ENCODE data around the gene ZDHHC1.

Gene ZDHHC1, protein sequence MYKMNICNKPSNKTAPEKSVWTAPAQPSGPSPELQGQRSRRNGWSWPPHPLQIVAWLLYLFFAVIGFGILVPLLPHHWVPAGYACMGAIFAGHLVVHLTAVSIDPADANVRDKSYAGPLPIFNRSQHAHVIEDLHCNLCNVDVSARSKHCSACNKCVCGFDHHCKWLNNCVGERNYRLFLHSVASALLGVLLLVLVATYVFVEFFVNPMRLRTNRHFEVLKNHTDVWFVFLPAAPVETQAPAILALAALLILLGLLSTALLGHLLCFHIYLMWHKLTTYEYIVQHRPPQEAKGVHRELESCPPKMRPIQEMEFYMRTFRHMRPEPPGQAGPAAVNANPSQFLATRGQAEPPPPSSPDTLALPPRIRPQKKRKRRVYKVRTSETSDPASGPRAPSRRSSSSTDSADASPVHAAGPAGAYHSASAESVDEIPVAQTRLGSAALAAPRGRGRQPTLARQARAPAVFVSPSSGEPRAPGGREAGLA

DNA sequence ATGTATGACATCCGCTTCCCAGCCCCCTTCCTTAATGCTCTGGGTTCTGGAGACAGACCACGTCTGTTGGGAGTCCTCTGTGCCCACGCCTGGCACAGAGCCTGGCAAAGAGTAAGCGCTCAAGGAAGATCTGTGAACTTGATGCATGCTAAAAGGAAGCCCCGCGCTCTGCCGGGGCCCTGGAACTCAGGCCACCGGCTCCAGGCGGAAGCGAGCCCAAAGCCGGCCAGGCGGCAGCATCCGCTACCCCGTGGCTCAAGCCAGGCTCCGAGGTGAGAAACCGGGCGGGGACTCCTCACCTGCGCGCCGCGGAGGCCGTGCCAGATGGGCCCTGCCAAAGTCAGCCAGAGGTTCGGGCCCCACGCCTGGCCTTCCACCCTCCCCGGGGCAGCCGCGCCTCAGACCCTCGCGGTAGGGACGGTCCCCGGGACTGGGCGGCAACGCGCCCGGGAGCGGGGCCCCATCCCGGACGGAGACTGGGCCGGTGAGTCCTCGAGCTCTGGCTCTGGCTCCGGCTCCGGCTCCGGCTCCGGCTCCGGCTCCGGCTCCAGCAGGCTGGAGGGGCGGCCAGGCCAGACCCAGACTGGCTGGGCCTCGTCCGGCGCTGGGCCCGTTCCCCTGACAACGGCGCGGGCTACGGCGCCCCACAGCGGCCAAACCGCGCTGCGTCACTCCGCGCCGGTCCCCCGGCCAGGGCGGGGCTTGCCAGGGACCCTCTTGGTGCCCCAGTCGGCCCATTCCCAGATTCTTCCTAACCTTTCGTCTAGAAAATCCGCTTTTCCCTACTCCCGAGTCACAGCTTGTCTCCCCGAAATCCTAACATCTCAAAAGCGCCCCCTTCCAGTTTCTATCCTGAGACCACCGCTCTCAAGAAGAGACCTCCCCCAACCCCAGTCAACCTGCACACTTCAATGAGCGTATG lies at the start of gene ZDHHC1:
ZDHHC1 (minus strand) TSS at position 606 of the 922 bp plus-strand sequence. CDS start 8,702 bp downstream, outside the sequence.
- H3K27ac ChIP-seq = no peak within 1 kb of the TSS

DNA sequence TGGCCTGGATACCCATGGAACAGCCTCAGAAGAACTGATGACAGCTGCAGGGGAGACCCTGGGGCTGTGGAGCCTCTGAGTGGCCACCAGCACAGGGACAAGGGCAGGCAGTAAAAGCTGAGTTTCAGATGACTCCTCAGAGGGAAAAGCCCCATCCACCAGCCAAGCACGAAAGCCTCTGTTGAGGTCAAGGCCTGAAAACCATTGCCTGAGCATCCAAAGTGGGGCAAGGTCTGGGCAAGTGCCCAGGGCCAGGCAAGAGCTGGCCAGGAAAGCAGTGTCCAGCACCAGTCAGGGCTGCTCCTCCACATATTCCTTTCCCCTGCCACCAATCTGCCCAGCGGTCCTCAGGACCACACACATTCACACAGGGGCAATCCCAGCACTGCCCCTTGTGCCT lies 48.3 kb upstream of the ZDHHC1 start:
- Histone ChIP-seq H3K4me1 (ENCODE audit: control insufficient read depth in 1 of 2, insufficient read depth in 1 of 2, low read depth in 1 of 2, low read length in 1 of 2) (peaks cover 47 to 61% of the 10 kb centered on the region in 2 experiments), H3K27me3 (no peaks in the 10 kb centered on the region), H3K4me3 (ENCODE audit: low read depth in 1 of 2, low read length in 1 of 2) (no peak overlapping the region), H3K36me3 (peaks cover 56% of the 10 kb centered on the region), H3K27ac (peak overlapping the region; percentile 5), H3K9me3 (no peaks in the 10 kb centered on the region)
- TF ChIP-seq, protein P1, sequence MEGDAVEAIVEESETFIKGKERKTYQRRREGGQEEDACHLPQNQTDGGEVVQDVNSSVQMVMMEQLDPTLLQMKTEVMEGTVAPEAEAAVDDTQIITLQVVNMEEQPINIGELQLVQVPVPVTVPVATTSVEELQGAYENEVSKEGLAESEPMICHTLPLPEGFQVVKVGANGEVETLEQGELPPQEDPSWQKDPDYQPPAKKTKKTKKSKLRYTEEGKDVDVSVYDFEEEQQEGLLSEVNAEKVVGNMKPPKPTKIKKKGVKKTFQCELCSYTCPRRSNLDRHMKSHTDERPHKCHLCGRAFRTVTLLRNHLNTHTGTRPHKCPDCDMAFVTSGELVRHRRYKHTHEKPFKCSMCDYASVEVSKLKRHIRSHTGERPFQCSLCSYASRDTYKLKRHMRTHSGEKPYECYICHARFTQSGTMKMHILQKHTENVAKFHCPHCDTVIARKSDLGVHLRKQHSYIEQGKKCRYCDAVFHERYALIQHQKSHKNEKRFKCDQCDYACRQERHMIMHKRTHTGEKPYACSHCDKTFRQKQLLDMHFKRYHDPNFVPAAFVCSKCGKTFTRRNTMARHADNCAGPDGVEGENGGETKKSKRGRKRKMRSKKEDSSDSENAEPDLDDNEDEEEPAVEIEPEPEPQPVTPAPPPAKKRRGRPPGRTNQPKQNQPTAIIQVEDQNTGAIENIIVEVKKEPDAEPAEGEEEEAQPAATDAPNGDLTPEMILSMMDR (IDR thresholded peaks at IDR 0.05) = no peak

More for the DNA sequence above, at the start of gene ZDHHC1:
- Histone ChIP-seq H3K27me3 (peaks cover 60% of the 10 kb centered on the region), H3K4me3 (ENCODE audit: low read depth in 1 of 2, low read length in 1 of 2) (peak within 1 kb of the TSS; percentile 45 to 65), H3K9me3 (no peaks in the 10 kb centered on the region), H3K36me3 (no peaks in the 10 kb centered on the region), H3K4me1 (ENCODE audit: control insufficient read depth in 1 of 2, insufficient read depth in 1 of 2, low read depth in 1 of 2, low read length in 1 of 2) (peaks cover 10 to 11% of the 10 kb centered on the region in 2 experiments)
- TF ChIP-seq, protein P1 (IDR thresholded peaks at IDR 0.05) = peak; percentile 57

DNA sequence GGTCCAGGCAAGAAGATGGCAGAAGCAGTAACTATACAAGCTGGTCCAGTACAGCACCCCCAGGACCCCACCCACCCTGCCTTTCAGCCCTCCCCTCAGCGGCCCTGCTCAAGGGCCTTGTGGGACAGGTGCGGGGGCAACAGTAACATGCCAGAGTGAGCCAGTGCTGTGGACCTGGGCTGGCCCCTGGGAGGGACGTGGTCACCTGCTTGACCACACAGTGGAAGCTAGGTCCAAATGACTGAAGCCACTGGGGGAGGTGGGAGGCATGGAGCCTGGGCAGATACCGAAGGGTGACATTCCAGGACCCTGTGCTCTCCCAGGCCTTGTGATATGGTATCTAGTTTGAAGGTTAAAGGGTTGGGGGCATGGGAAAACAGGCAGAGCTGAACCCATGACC lies 47.4 kb upstream of the ZDHHC1 start:
- TF ChIP-seq, protein P1 (IDR thresholded peaks at IDR 0.05) = no peak
- peak overlapping the region; percentile 5 for H3K27ac ChIP-seq
- H3K4me3 ChIP-seq (ENCODE audit: low read depth in 1 of 2, low read length in 1 of 2) = no peak overlapping the region
- H3K9me3 ChIP-seq = no peaks in the 10 kb centered on the region
- H3K36me3 ChIP-seq = peaks cover 64% of the 10 kb centered on the region
- peaks cover 41 to 56% of the 10 kb centered on the region in 2 experiments for H3K4me1 ChIP-seq (ENCODE audit: control insufficient read depth in 1 of 2, insufficient read depth in 1 of 2, low read depth in 1 of 2, low read length in 1 of 2)
- no peaks in the 10 kb centered on the region for H3K27me3 ChIP-seq

DNA sequence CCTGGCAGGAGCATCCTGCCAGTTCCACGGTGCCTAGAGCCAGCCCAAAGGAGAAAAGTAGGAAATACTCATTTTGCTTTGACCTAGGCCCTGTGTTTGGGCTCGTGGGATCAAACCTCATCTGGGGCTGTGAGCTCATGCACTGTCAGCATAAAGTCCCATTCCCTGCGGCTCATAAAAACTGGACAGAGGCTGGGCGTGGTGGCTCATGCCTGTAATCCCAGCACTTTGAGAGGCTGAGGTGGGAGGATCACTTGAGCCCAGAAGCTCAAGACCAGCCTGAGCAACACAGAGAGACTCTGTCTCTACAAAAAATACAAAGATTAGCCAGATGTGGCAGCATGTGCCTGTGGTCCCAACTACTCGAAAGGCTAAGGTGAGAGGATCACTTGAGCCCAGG lies 46.8 kb upstream of the ZDHHC1 start:
- Histone ChIP-seq H3K4me3 (ENCODE audit: low read depth in 1 of 2, low read length in 1 of 2) (no peak overlapping the region), H3K36me3 (peaks cover 71% of the 10 kb centered on the region), H3K4me1 (ENCODE audit: control insufficient read depth in 1 of 2, insufficient read depth in 1 of 2, low read depth in 1 of 2, low read length in 1 of 2) (peaks cover 35 to 50% of the 10 kb centered on the region in 2 experiments), H3K27ac (no peak overlapping the region), H3K27me3 (no peaks in the 10 kb centered on the region), H3K9me3 (no peaks in the 10 kb centered on the region)
- TF ChIP-seq, protein P1 (IDR thresholded peaks at IDR 0.05) = no peak

DNA sequence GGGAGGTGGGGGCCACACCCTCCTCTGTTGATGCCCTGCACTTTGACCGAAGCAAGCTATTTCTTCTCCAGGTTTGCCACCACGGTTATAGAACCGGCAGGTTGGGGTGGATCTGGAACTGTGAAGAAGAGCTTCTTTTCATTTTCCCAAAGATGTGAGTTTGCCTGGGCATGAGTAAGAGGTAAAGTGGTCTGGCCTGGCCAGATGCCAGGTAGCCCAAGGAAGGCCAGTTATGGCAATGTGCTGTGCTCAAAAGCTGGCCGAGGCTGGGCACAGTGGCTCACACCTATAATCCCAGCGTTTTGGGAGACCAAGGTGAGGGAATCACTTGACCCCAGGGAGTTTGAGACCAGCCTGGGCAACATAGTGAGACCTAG lies 46.0 kb upstream of the ZDHHC1 start:
- Histone ChIP-seq H3K4me1 (ENCODE audit: control insufficient read depth in 1 of 2, insufficient read depth in 1 of 2, low read depth in 1 of 2, low read length in 1 of 2) (peaks cover 27 to 42% of the 10 kb centered on the region in 2 experiments), H3K27ac (no peak overlapping the region), H3K36me3 (peaks cover 79% of the 10 kb centered on the region), H3K9me3 (no peaks in the 10 kb centered on the region), H3K4me3 (ENCODE audit: low read depth in 1 of 2, low read length in 1 of 2) (no peak overlapping the region), H3K27me3 (no peaks in the 10 kb centered on the region)
- TF ChIP-seq, protein P1 (IDR thresholded peaks at IDR 0.05) = no peak
